ENCODE measurements around the gene CA11.
"Not testable (repeated sequence)": the region's sequence is repeated elsewhere in the genome, so short reads cannot be mapped to it uniquely, and the experiment has no call there.

CA11 gene

GRCh38 chr19:48685583-48685982 is 39.6 kb upstream of the CA11 start:
- H3K4me3 ChIP-seq, result no peak overlapping the region
- H3K27me3 ChIP-seq, result no peaks in the 10 kb centered on the region
- no peaks in the 10 kb centered on the region for H3K4me1 ChIP-seq
- no peak for TF ChIP-seq CTCF (IDR thresholded peaks at IDR 0.05)
- no peaks in the 10 kb centered on the region for H3K36me3 ChIP-seq
- H3K27ac ChIP-seq, result no peak overlapping the region
- H3K9me3 ChIP-seq, result no peaks in the 10 kb centered on the region
- DNase-seq, result no peak
- intact Hi-C loops (cut with DNase I; ENCODE audit: low total_unique reads), result no loop called here

- Histone ChIP-seq H3K4me1 (no peaks in the 10 kb centered on the region), H3K9me3 (no peaks in the 10 kb centered on the region), H3K36me3 (no peaks in the 10 kb centered on the region), H3K27ac (no peak overlapping the region), H3K4me3 (no peak overlapping the region), H3K27me3 (no peaks in the 10 kb centered on the region)
- TF ChIP-seq CTCF (IDR thresholded peaks at IDR 0.05), result no peak
- intact Hi-C loops (cut with DNase I; ENCODE audit: low total_unique reads), result no loop called here
- DNase-seq, result no peak
These were observed 37.4 kb upstream of the CA11 start for GRCh38 chr19:48683349-48683748.

- Histone ChIP-seq H3K9me3 (no peaks in the 10 kb centered on the region), H3K4me1 (no peaks in the 10 kb centered on the region), H3K27me3 (no peaks in the 10 kb centered on the region), H3K4me3 (no peak overlapping the region), H3K36me3 (no peaks in the 10 kb centered on the region), H3K27ac (no peak overlapping the region)
- no peak for DNase-seq
- intact Hi-C loops (cut with DNase I; ENCODE audit: low total_unique reads), result no loop called here
- TF ChIP-seq CTCF (IDR thresholded peaks at IDR 0.05), result no peak
These were observed 35.1 kb upstream of the CA11 start for GRCh38 chr19:48681127-48681470.

GRCh38 chr19:48680436-48681126 is 34.6 kb upstream of the CA11 start:
- Histone ChIP-seq H3K9me3 (no peaks in the 10 kb centered on the region), H3K27ac (no peak overlapping the region), H3K4me1 (peaks cover 0 to 2% (median under 1%) of the 10 kb centered on the region in 4 donors), H3K4me3 (no peak overlapping the region), H3K27me3 (no peaks in the 10 kb centered on the region), H3K36me3 (no peaks in the 10 kb centered on the region)
- no peak for DNase-seq
- intact Hi-C loops (cut with DNase I; ENCODE audit: low total_unique reads), result no loop called here
- TF ChIP-seq CTCF (IDR thresholded peaks at IDR 0.05), result no peak

- H3K27me3 ChIP-seq; H3K27ac ChIP-seq; H3K4me3 ChIP-seq; DNase-seq; intact Hi-C loops (cut with DNase I; ENCODE audit: low total_unique reads); H3K36me3 ChIP-seq; H3K9me3 ChIP-seq; H3K4me1 ChIP-seq: not testable (repeated sequence)
These were observed 34.0 kb upstream of the CA11 start for GRCh38 chr19:48680006-48680405.

- Histone ChIP-seq H3K9me3 (no peaks in the 10 kb centered on the region), H3K4me1 (peaks cover 0 to 9% (median 3%) of the 10 kb centered on the region in 4 donors), H3K36me3 (no peaks in the 10 kb centered on the region), H3K27me3 (no peaks in the 10 kb centered on the region), H3K27ac (no peak overlapping the region), H3K4me3 (no peak overlapping the region)
- DNase-seq, result no peak
- intact Hi-C loops (cut with DNase I; ENCODE audit: low total_unique reads), result loop anchor here (5.0 kb wide), 1 partner anchor 64 kb away; the partner anchor contains the start of gene RASIP1
- TF ChIP-seq CTCF (IDR thresholded peaks at IDR 0.05), result no peak
These were observed 32.2 kb upstream of the CA11 start for GRCh38 chr19:48678201-48678600.
